SU-DHL-6 (cell line): ENCODE results near the gene HM13.

Source experiments
- H2AFZ ChIP-seq: fragments of 200-600 bp; sonication (generic); 2 replicates; pipeline ENCODE4 v1.6.1; 2014; ENCODE audit warnings: low read depth, mild to moderate bottlenecking, moderate library complexity, mixed read lengths, antibody characterized with exemption, low read length; ENCODE audit not compliant: severe bottlenecking
- H3F3A ChIP-seq: fragments of 200-600 bp; shearing (Covaris generic); 2 replicates; pipeline ENCODE4 v1.6.0; 2016; ENCODE audit warnings: antibody characterized with exemption, mild to moderate bottlenecking; ENCODE audit not compliant: insufficient read depth
- H3K27ac ChIP-seq: fragments of 200-600 bp; sonication (generic); 2 replicates; pipeline ENCODE4 v1.5.1; 2016; ENCODE audit warnings: low read depth, mild to moderate bottlenecking, low read length, moderate library complexity, mixed read lengths
- H3K27me3 ChIP-seq: fragments of 200-600 bp; sonication (generic), shearing (Covaris generic); 2 replicates; pipeline ENCODE4 v1.6.0; 2014; ENCODE audit warnings: mild to moderate bottlenecking, low read length
- H3K36me3 ChIP-seq: fragments of 200-600 bp; sonication (generic); 2 replicates; pipeline ENCODE4 v1.6.1; 2014; ENCODE audit warnings: mild to moderate bottlenecking, low read length, mixed read lengths
- H3K4me2 ChIP-seq: fragments of 300-600, 200-600 bp; shearing (Covaris generic), sonication (generic); 2 replicates; pipeline ENCODE4 v1.6.0; 2014; ENCODE audit warnings: low read length, low read depth, mild to moderate bottlenecking; ENCODE audit not compliant: poor library complexity, severe bottlenecking
- H3K4me3 ChIP-seq: fragments of 200-600 bp; sonication (generic); 2 replicates; pipeline ENCODE4 v1.5.1; 2014; ENCODE audit warnings: antibody characterized with exemption, low read length, mild to moderate bottlenecking, mixed read lengths; ENCODE audit not compliant: insufficient read depth, poor library complexity, severe bottlenecking
- H3K79me2 ChIP-seq: fragments of 200-600 bp; sonication (generic); 2 replicates; pipeline ENCODE4 v1.6.1; 2014; ENCODE audit warnings: mild to moderate bottlenecking, low read length, moderate library complexity; ENCODE audit not compliant: insufficient read depth
- H3K9ac ChIP-seq: fragments of 200-600 bp; sonication (generic); 2 replicates; pipeline ENCODE4 v1.7.0; 2014; ENCODE audit warnings: mild to moderate bottlenecking, low read length
- H3K9me2 ChIP-seq: fragments of 200-600 bp; sonication (generic); replicated peaks from 2 replicates; pipeline ENCODE4 v1.6.1; 2014; ENCODE audit warnings: low read length; ENCODE audit not compliant: insufficient read depth
- H3K9me3 ChIP-seq: fragments of 200-600 bp; sonication (generic); 2 replicates; pipeline ENCODE4 v1.6.1; 2014; ENCODE audit warnings: low read length, mixed read lengths; ENCODE audit not compliant: insufficient read depth
- H4K20me1 ChIP-seq: fragments of 200-600 bp; sonication (generic); 2 replicates; pipeline ENCODE4 v1.6.1; 2014; ENCODE audit warnings: low read depth, mild to moderate bottlenecking, antibody characterized with exemption, low read length, moderate library complexity, mixed read lengths
- CTCF ChIP-seq: fragments of 200-600 bp; sonication (generic); IDR thresholded peaks from one replicate; pipeline ENCODE4 v1.5.1; 2017; ENCODE audit warnings: antibody characterized with exemption, mild to moderate bottlenecking, low read length, moderate library complexity; ENCODE audit not compliant: insufficient read depth, poor library complexity, severe bottlenecking
- EZH2phosphoT487 ChIP-seq: fragments of 200-600 bp; sonication (generic), shearing (Covaris generic); conservative IDR thresholded peaks from 2 replicates; pipeline ENCODE4 v1.6.1; 2018; ENCODE audit warnings: mild to moderate bottlenecking, antibody characterized with exemption, low read length, moderate library complexity, mixed read lengths

The HM13 gene

GRCh38 chr20:31522731-31523130 is 8.5 kb downstream of the HM13 start:
- Histone ChIP-seq H3K9me3 (no peaks in the 10 kb centered on the region), H3F3A (no peaks in the 10 kb centered on the region), H3K4me3 (no peak overlapping the region), H4K20me1 (no peaks in the 10 kb centered on the region), H3K79me2 (peaks cover 62% of the 10 kb centered on the region), H3K4me2 (no peak overlapping the region), H2AFZ (no peak overlapping the region), H3K36me3 (no peaks in the 10 kb centered on the region; the same call in 1 of the 2 replicates), H3K27me3 (no peaks in the 10 kb centered on the region), H3K9ac (no peak overlapping the region), H3K27ac (no peak overlapping the region), H3K9me2 (no peaks in the 10 kb centered on the region)
- TF ChIP-seq EZH2phosphoT487 (no peak), CTCF (no peak)

GRCh38 chr20:31523361-31524283 is 9.4 kb downstream of the HM13 start:
- Histone ChIP-seq H3K9ac (no peak overlapping the region), H3F3A (no peaks in the 10 kb centered on the region), H3K4me2 (no peak overlapping the region), H3K9me3 (no peaks in the 10 kb centered on the region), H3K27me3 (no peaks in the 10 kb centered on the region), H3K9me2 (no peaks in the 10 kb centered on the region), H3K27ac (no peak overlapping the region), H2AFZ (no peak overlapping the region), H3K4me3 (no peak overlapping the region), H4K20me1 (no peaks in the 10 kb centered on the region), H3K36me3 (peaks cover 4% of the 10 kb centered on the region; the same call in 1 of the 2 replicates), H3K79me2 (peaks cover 60% of the 10 kb centered on the region)
- no peak for TF ChIP-seq CTCF
- no peak for TF ChIP-seq EZH2phosphoT487

- no peak overlapping the region for H3K9ac ChIP-seq
- no peak for TF ChIP-seq CTCF
- TF ChIP-seq EZH2phosphoT487, result no peak
- no peaks in the 10 kb centered on the region for H3K9me3 ChIP-seq
- no peak overlapping the region for H2AFZ ChIP-seq
- H3K4me3 ChIP-seq, result no peak overlapping the region
- peaks cover 27% of the 10 kb centered on the region for H3K79me2 ChIP-seq
- H3K27ac ChIP-seq, result no peak overlapping the region
- H3F3A ChIP-seq, result no peaks in the 10 kb centered on the region
- no peaks in the 10 kb centered on the region for H3K27me3 ChIP-seq
- peaks cover 4% of the 10 kb centered on the region; the same call in 1 of the 2 replicates for H3K36me3 ChIP-seq
- H3K9me2 ChIP-seq, result no peaks in the 10 kb centered on the region
- no peaks in the 10 kb centered on the region for H4K20me1 ChIP-seq
- no peak overlapping the region for H3K4me2 ChIP-seq
These were observed 13.0 kb downstream of the HM13 start for GRCh38 chr20:31527266-31527665.
